Uterus (tissue), 4 donors: ENCODE results near the gene MCAT. TPM values are rescaled to one million over a fixed set of nuclear protein-coding genes. Genes with fewer than 3 reads are reported as not detected.

Source experiments
- DNase-seq, 2 donors: peaks; one replicate each; pipeline ENCODE4 v3.0.0-alpha.2; 2019 to 2020
- H3K27ac ChIP-seq, 2 donors: fragments of 200-600 bp; sonication (generic); 1 replicate in 1 of 2; 2 replicates in 1 of 2; pipeline ENCODE4 v1.5.1; 2016 to 2018
- H3K27me3 ChIP-seq, 2 donors: fragments of 200-600 bp; sonication (generic); one replicate each; pipeline ENCODE4 v1.5.1; 2018 to 2019; ENCODE audit warnings: control low read depth in 1 of 2
- H3K36me3 ChIP-seq, 2 donors: fragments of 200-600 bp; sonication (generic); one replicate each; pipeline ENCODE4 v1.5.1; 2019; ENCODE audit warnings: control low read depth in 1 of 2
- H3K4me1 ChIP-seq, 2 donors: fragments of 200-600 bp; sonication (generic); one replicate each; pipeline ENCODE4 v1.5.1; 2018 to 2019; ENCODE audit warnings: control low read depth in 1 of 2
- H3K4me3 ChIP-seq, 2 donors: fragments of 200-600 bp; sonication (generic); 1 replicate in 1 of 2; 2 replicates in 1 of 2; pipeline ENCODE4 v1.5.1; 2018 to 2019; ENCODE audit warnings: mild to moderate bottlenecking in 1 of 2
- H3K9me3 ChIP-seq, 2 donors: fragments of 200-600 bp; sonication (generic); one replicate each; pipeline ENCODE4 v1.5.1; 2019; ENCODE audit warnings: control low read depth in 1 of 2
- CTCF ChIP-seq, 4 experiments: fragments of 200-600 bp in 2 of 4; fragments of 450-650 bp in 2 of 4; sonication (generic) in 2 of 4; IDR thresholded peaks; one replicate each; pipeline ENCODE4 v1.5.1; 2016 to 2019; ENCODE audit warnings: antibody characterized with exemption in 4 of 4, mild to moderate bottlenecking in 2 of 4, moderate library complexity in 1 of 4
- POLR2A ChIP-seq, 2 donors: fragments of 450-650 bp; IDR thresholded peaks; one replicate each; pipeline ENCODE4 v1.6.1; 2016; ENCODE audit warnings: antibody characterized with exemption in 2 of 2, mild to moderate bottlenecking in 1 of 2, moderate library complexity in 1 of 2
- intact Hi-C: fragments of 100-400 bp; cut with DNase I; formaldehyde crosslinking; loops from one replicate; pipeline ENCODE4 v1.15.1; 2023; ENCODE audit warnings: low total_unique reads
- total RNA-seq, 4 donors: library from RNA; depleted of rRNA in 3 of 4; stranded (reverse); fragments of >200 nt in 3 of 4; gene quantifications; one replicate each; pipeline versions ENCODE4 v1.1.0 to v1.2.4, GENCODE V29; 2014 to 2023
- donor health status: DM: yes; HTN: yes; CAD: no.

MCAT gene
- total RNA-seq, 4 donors from 2014 or later: 7.6 to 102 (median 17.6) TPM

DNA sequence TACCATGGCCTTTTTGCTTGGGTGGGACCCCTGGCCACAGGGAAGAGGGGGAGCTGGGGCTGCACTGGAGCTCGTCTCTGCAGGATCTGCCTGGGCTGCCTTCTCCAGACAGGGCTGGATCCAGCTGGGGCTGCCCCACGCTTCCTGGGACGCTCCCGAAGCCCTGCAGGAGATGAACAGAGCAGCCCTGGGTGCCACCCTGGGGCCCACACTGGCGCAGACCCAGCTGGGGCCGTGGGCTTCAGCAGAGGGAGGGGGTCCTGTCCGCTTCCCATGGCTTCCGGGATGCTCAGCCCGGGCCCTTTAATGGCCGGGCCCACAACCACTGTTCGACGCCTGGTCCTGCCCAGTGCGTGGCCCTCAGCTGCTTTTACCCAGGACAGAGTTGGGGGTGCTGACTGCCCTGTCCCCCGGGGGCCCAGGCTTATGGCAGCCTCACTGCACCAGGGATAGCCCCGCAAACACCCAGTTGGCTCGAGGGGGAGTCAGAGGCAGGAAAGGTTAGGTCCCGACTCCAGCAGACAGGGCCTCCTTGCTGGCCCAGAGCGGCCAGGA is 20.1 kb upstream of the MCAT start:
- no peak for TF ChIP-seq POLR2A (IDR thresholded peaks at IDR 0.05)
- no peak for TF ChIP-seq CTCF (IDR thresholded peaks at IDR 0.05)
- no peak for DNase-seq
- peak overlapping the region; percentile 29 to 46 for H3K27ac ChIP-seq
- intact Hi-C loops: no loop called here
- H3K36me3 ChIP-seq: no peaks in the 10 kb centered on the region
- no peaks in the 10 kb centered on the region for H3K4me1 ChIP-seq
- H3K4me3 ChIP-seq: no peak overlapping the region
- no peaks in the 10 kb centered on the region for H3K9me3 ChIP-seq
- H3K27me3 ChIP-seq: no peaks in the 10 kb centered on the region

DNA sequence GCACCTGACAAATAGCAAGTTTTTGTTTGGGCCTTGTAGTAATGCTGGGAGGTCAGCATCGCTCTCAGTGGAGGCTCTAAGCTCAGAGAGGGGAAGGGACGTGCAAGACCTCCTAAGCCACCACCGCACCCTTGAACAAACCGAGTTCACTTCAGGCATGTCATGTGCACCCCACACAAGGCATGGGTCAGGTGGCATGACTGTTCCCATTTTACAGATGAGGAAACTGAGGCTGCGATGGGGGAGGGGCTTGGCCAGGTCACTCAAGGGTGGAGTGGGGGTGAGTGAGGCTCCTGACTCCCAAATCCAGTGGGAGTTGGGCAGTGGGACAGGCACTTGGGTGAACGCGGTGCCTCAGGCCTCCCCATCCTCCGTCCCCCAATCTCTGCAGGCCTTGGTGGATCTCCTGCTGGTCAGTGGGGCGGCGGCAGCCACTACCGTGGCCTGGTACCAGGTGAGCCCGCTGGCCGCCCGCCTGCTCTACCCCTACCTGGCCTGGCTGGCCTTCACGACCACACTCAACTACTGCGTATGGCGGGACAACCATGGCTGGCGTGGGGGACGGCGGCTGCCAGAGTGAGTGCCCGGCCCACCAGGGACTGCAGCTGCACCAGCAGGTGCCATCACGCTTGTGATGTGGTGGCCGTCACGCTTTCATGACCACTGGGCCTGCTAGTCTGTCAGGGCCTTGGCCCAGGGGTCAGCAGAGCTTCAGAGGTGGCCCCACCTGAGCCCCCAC is 19.4 kb upstream of the MCAT start:
- Histone ChIP-seq H3K36me3 (no peaks in the 10 kb centered on the region), H3K27ac (peak overlapping the region in 1 of 2 donors; percentile 29), H3K4me3 (no peak overlapping the region), H3K4me1 (no peaks in the 10 kb centered on the region), H3K27me3 (no peaks in the 10 kb centered on the region), H3K9me3 (no peaks in the 10 kb centered on the region)
- no peak for TF ChIP-seq CTCF (IDR thresholded peaks at IDR 0.05)
- TF ChIP-seq POLR2A (IDR thresholded peaks at IDR 0.05): no peak
- intact Hi-C loops: no loop called here
- DNase-seq: no peak

GRCh38 chr22:43160497-43161126 is 17.4 kb upstream of the MCAT start:
- DNase-seq: no peak
- intact Hi-C loops: no loop called here

DNA sequence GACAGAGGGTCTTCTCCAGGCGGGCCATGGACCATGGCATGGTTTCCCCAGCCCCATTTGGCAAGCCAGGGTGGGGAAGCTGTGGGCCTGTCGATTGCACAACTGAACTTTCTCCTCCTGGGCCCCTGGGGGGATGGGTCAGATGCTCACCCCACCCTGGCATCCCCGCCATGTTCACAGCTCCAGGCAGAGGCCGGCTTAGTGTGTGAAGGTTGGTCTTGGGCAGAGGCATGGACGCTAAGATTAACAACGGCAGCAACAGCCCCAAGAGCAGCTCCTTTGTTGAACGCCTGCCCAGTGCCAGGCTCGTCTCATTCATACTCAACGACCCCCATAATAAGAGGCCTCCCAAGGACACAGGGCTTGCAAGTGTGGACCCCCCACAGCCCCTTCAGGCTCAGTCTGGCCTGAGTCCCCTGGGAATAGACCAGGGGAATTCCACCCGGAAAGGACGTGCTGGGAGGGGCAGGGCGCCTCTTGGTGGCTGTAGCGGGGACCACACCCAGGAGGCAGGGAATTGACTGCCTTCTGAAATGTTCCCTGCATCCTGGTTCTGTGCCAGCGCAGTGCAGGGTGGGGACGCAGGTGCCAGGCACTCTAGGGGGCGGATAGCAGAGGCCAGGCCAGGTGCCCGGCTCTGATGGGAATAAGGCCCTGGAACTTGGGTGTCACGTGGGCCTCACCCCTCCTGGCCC is 16.4 kb upstream of the MCAT start:
- Histone ChIP-seq H3K27ac (no peak overlapping the region), H3K4me1 (no peaks in the 10 kb centered on the region), H3K9me3 (no peaks in the 10 kb centered on the region), H3K36me3 (no peaks in the 10 kb centered on the region), H3K27me3 (no peaks in the 10 kb centered on the region), H3K4me3 (no peak overlapping the region)
- intact Hi-C loops: no loop called here
- no peak for DNase-seq
- TF ChIP-seq CTCF (IDR thresholded peaks at IDR 0.05) (no peak), POLR2A (IDR thresholded peaks at IDR 0.05) (no peak)

More at GRCh38 chr22:43160497-43161126, 17.4 kb upstream of the MCAT start:
- TF ChIP-seq POLR2A (IDR thresholded peaks at IDR 0.05): no peak
- no peak for TF ChIP-seq CTCF (IDR thresholded peaks at IDR 0.05)
- Histone ChIP-seq H3K4me3 (no peak overlapping the region), H3K9me3 (no peaks in the 10 kb centered on the region), H3K4me1 (no peaks in the 10 kb centered on the region), H3K27ac (no peak overlapping the region), H3K27me3 (no peaks in the 10 kb centered on the region), H3K36me3 (no peaks in the 10 kb centered on the region)
